ENCODE data around the gene N4BP3. TPM values are rescaled to one million over a fixed set of nuclear protein-coding genes. Genes with fewer than 3 reads are reported as not detected.

The N4BP3 gene
- total RNA-seq, 1 donor from 2014 or later = 7.9 TPM

- no peaks in the 10 kb centered on the region for H3K27me3 ChIP-seq (ENCODE audit: low read depth)
- ATAC-seq = no peak
- TF ChIP-seq CTCF (IDR thresholded peaks at IDR 0.05) = no peak
- peaks cover 10% of the 10 kb centered on the region for H3K4me1 ChIP-seq
- intact Hi-C loops (cut with DNase I) = no loop called here
- no peaks in the 10 kb centered on the region for H3K9me3 ChIP-seq
- H3K4me3 ChIP-seq = no peak overlapping the region
- DNase-seq = no peak
- H3K36me3 ChIP-seq = no peaks in the 10 kb centered on the region
- H3K27ac ChIP-seq = no peak overlapping the region
These were observed 7.2 kb upstream of the N4BP3 start for GRCh38 chr5:178106086-178106485.

- H3K36me3 ChIP-seq = no peaks in the 10 kb centered on the region
- intact Hi-C loops (cut with DNase I) = no loop called here
- no peak overlapping the region for H3K4me3 ChIP-seq
- DNase-seq (no peak), ATAC-seq (no peak)
- no peak overlapping the region for H3K27ac ChIP-seq
- peaks cover 10% of the 10 kb centered on the region for H3K4me1 ChIP-seq
- no peaks in the 10 kb centered on the region for H3K27me3 ChIP-seq (ENCODE audit: low read depth)
- TF ChIP-seq CTCF (IDR thresholded peaks at IDR 0.05) = no peak
- H3K9me3 ChIP-seq = no peaks in the 10 kb centered on the region
These were observed 6.6 kb upstream of the N4BP3 start for GRCh38 chr5:178106556-178107239.

GRCh38 chr5:178107756-178108310 is 5.5 kb upstream of the N4BP3 start:
- TF ChIP-seq CTCF (IDR thresholded peaks at IDR 0.05) = no peak
- intact Hi-C loops (cut with DNase I) = no loop called here

GRCh38 chr5:178108446-178108845 is 4.9 kb upstream of the N4BP3 start:
- ATAC-seq (no peak), DNase-seq (no peak)
- Histone ChIP-seq H3K9me3 (peaks cover 3% of the 10 kb centered on the region), H3K36me3 (no peaks in the 10 kb centered on the region), H3K4me3 (no peak overlapping the region), H3K4me1 (peaks cover 10% of the 10 kb centered on the region), H3K27me3 (ENCODE audit: low read depth) (peaks cover under 1% of the 10 kb centered on the region), H3K27ac (no peak overlapping the region)
- intact Hi-C loops (cut with DNase I) = no loop called here
- no peak for TF ChIP-seq CTCF (IDR thresholded peaks at IDR 0.05)

More at GRCh38 chr5:178107756-178108310, 5.5 kb upstream of the N4BP3 start:
- H3K9me3 ChIP-seq = peaks cover 3% of the 10 kb centered on the region
- DNase-seq = no peak
- H3K27me3 ChIP-seq (ENCODE audit: low read depth) = no peaks in the 10 kb centered on the region
- no peak overlapping the region for H3K27ac ChIP-seq
- H3K36me3 ChIP-seq = no peaks in the 10 kb centered on the region
- no peak overlapping the region for H3K4me3 ChIP-seq
- no peak for ATAC-seq
- peaks cover 10% of the 10 kb centered on the region for H3K4me1 ChIP-seq

- ATAC-seq (peak; percentile 25 to 44), DNase-seq (peak; percentile 69)
- H3K36me3 ChIP-seq = no peaks in the 10 kb centered on the region
- peaks cover 12% of the 10 kb centered on the region for H3K4me1 ChIP-seq
- intact Hi-C loops (cut with DNase I) = no loop called here
- H3K27ac ChIP-seq = no peak overlapping the region
- peaks cover 5% of the 10 kb centered on the region for H3K27me3 ChIP-seq (ENCODE audit: low read depth)
- TF ChIP-seq CTCF (IDR thresholded peaks at IDR 0.05) = no peak
- H3K9me3 ChIP-seq = peaks cover 3% of the 10 kb centered on the region
- no peak overlapping the region for H3K4me3 ChIP-seq
These were observed 4.4 kb upstream of the N4BP3 start for GRCh38 chr5:178108966-178109365.
